Astrocyte (in vitro differentiated cells and primary cell): ENCODE measurements around the gene CTNNA2.

ENCODE experiments used
- EZH2 ChIP-seq: IDR thresholded peaks from 2 replicates; pipeline ENCODE4 v1.6.1; 2012; ENCODE audit warnings: mild to moderate bottlenecking, low read length, inconsistent platforms; ENCODE audit not compliant: insufficient read depth
- TF ChIP-seq, protein P1 (sequence below): IDR thresholded peaks from 2 replicates; pipeline ENCODE4 v1.5.1; 2011; ENCODE audit warnings: low read depth, mild to moderate bottlenecking, inconsistent platforms, low read length, moderate library complexity; ENCODE audit not compliant: insufficient read depth

DNA sequence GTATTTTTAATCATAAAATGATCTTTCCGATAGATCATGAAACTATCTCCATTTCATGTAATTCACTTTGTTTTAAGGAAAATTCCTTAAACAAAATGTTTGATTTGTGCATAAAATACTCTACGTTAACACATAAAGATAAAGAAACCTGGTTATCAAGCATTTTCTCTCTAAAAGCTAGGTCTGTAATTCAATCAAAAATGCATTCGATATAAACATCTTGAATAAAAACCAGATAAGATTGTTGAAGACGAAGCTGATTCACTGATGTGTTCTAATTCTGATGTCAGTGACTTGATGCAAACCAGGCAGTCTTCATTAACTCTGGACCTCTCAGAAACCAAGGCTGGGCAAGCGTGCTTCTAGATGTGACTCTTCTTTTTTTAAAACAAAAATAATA, 245.2 kb downstream of the CTNNA2 start:
- TF ChIP-seq, protein P1, sequence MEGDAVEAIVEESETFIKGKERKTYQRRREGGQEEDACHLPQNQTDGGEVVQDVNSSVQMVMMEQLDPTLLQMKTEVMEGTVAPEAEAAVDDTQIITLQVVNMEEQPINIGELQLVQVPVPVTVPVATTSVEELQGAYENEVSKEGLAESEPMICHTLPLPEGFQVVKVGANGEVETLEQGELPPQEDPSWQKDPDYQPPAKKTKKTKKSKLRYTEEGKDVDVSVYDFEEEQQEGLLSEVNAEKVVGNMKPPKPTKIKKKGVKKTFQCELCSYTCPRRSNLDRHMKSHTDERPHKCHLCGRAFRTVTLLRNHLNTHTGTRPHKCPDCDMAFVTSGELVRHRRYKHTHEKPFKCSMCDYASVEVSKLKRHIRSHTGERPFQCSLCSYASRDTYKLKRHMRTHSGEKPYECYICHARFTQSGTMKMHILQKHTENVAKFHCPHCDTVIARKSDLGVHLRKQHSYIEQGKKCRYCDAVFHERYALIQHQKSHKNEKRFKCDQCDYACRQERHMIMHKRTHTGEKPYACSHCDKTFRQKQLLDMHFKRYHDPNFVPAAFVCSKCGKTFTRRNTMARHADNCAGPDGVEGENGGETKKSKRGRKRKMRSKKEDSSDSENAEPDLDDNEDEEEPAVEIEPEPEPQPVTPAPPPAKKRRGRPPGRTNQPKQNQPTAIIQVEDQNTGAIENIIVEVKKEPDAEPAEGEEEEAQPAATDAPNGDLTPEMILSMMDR: no peak
- no peak for TF ChIP-seq EZH2
